ENCODE data around the gene OR2T12. TPM values are rescaled to one million over a fixed set of nuclear protein-coding genes. Genes with fewer than 3 reads are reported as not detected.
"Not testable (repeated sequence)": the region's sequence is repeated elsewhere in the genome, so short reads cannot be mapped to it uniquely, and the experiment has no call there.

The OR2T12 gene
- total RNA-seq, 3 donors from 2014 or later = not detected

- H3K36me3 ChIP-seq (ENCODE audit: low read depth) = no peaks in the 10 kb centered on the region
- no peak overlapping the region for H3K4me3 ChIP-seq
- peaks cover 21% of the 10 kb centered on the region for H3K9me3 ChIP-seq
- no peak for TF ChIP-seq CTCF (IDR thresholded peaks at IDR 0.05)
- ATAC-seq (no peak), DNase-seq (no peak)
- intact Hi-C loops (cut with DNase I, micrococcal nuclease) = no loop called here
- H3K4me1 ChIP-seq (ENCODE audit: low read depth) = no peaks in the 10 kb centered on the region
These were observed 2.9 kb upstream of the OR2T12 start for GRCh38 chr1:248306103-248306502.

GRCh38 chr1:248305672-248306071 lies 2.4 kb upstream of the OR2T12 start:
- H3K4me3 ChIP-seq; intact Hi-C loops (cut with DNase I, micrococcal nuclease); DNase-seq; H3K4me1 ChIP-seq (ENCODE audit: low read depth); ATAC-seq; H3K36me3 ChIP-seq (ENCODE audit: low read depth): not testable (repeated sequence)
- H3K9me3 ChIP-seq = peaks cover 21% of the 10 kb centered on the region

GRCh38 chr1:248288391-248288790 lies 14.8 kb downstream of the OR2T12 start:
- intact Hi-C loops (cut with DNase I, micrococcal nuclease) = no loop called here
- Histone ChIP-seq H3K36me3 (ENCODE audit: low read depth) (no peaks in the 10 kb centered on the region), H3K4me3 (no peak overlapping the region), H3K4me1 (ENCODE audit: low read depth) (no peaks in the 10 kb centered on the region), H3K9me3 (peaks cover 20% of the 10 kb centered on the region)
- no peak for ATAC-seq
- TF ChIP-seq CTCF (IDR thresholded peaks at IDR 0.05) = no peak
- no peak for DNase-seq

- intact Hi-C loops (cut with DNase I, micrococcal nuclease) = no loop called here
- DNase-seq = no peak
- H3K4me3 ChIP-seq = no peak within 1 kb of the TSS
- TF ChIP-seq CTCF (IDR thresholded peaks at IDR 0.05) = no peak
- H3K4me1 ChIP-seq (ENCODE audit: low read depth) = no peaks in the 10 kb centered on the region
- H3K36me3 ChIP-seq (ENCODE audit: low read depth) = no peaks in the 10 kb centered on the region
- H3K9me3 ChIP-seq = peaks cover 25% of the 10 kb centered on the region
- ATAC-seq = no peak
These were observed 25.3 kb downstream of the OR2T12 start, which contains the start of gene OR2T33 for GRCh38 chr1:248277876-248278275. Gene OR2T33 (minus strand): TSS chr1:248277976. CDS start chr1:248273814, 4,162 bp downstream.

- H3K36me3 ChIP-seq (ENCODE audit: low read depth); ATAC-seq; H3K4me3 ChIP-seq; DNase-seq; intact Hi-C loops (cut with DNase I, micrococcal nuclease); H3K4me1 ChIP-seq (ENCODE audit: low read depth): not testable (repeated sequence)
- peaks cover 24% of the 10 kb centered on the region for H3K9me3 ChIP-seq
These were observed 30.0 kb downstream of the OR2T12 start for GRCh38 chr1:248273225-248273624.

GRCh38 chr1:248268178-248268577 lies 35.0 kb downstream of the OR2T12 start:
- no peaks in the 10 kb centered on the region for H3K36me3 ChIP-seq (ENCODE audit: low read depth)
- intact Hi-C loops (cut with DNase I, micrococcal nuclease) = no loop called here
- DNase-seq (no peak), ATAC-seq (no peak)
- peaks cover 21% of the 10 kb centered on the region for H3K9me3 ChIP-seq
- H3K4me3 ChIP-seq = no peak overlapping the region
- no peak for TF ChIP-seq CTCF (IDR thresholded peaks at IDR 0.05)
- no peaks in the 10 kb centered on the region for H3K4me1 ChIP-seq (ENCODE audit: low read depth)

GRCh38 chr1:248259309-248259708 lies 43.9 kb downstream of the OR2T12 start:
- H3K4me1 ChIP-seq (ENCODE audit: low read depth); DNase-seq; ATAC-seq; intact Hi-C loops (cut with DNase I, micrococcal nuclease); H3K4me3 ChIP-seq; H3K36me3 ChIP-seq (ENCODE audit: low read depth): not testable (repeated sequence)
- peaks cover 20% of the 10 kb centered on the region for H3K9me3 ChIP-seq
